SK-N-MC (cell line): ENCODE data around the gene ARHGEF10L.

Source experiments
- DNase-seq: peaks from one replicate; pipeline ENCODE4 v3.0.0-alpha.2; 2011; ENCODE audit warnings: low read depth, low spot score
- H3K27ac ChIP-seq: fragments of 200-600 bp; sonication (generic); 2 replicates; pipeline ENCODE4 v1.5.1; 2016; ENCODE audit warnings: mixed run types
- H3K36me3 ChIP-seq: fragments of 200-600 bp; sonication (generic); 2 replicates; pipeline ENCODE4 v1.6.1; 2017; ENCODE audit warnings: antibody characterized with exemption, low read length, mixed read lengths; ENCODE audit not compliant: insufficient read depth
- H3K4me3 ChIP-seq: fragments of 200-600 bp; sonication (generic); 2 replicates; pipeline ENCODE4 v1.5.1; 2016
- H3K9ac ChIP-seq: fragments of 200-600 bp; sonication (generic); 2 replicates; pipeline ENCODE4 v1.8.0; 2017; ENCODE audit warnings: mixed run types, mixed read lengths; ENCODE audit not compliant: insufficient read length
- H3K9me3 ChIP-seq: fragments of 200-600 bp; sonication (generic); 2 replicates; pipeline ENCODE4 v1.6.1; 2017; ENCODE audit warnings: low read depth, mild to moderate bottlenecking, antibody characterized with exemption, low read length, moderate library complexity, mixed read lengths
- EZH2 ChIP-seq: fragments of 200-600 bp; sonication (generic); IDR thresholded peaks from one replicate; pipeline ENCODE4 v1.6.1; 2017; ENCODE audit warnings: antibody characterized with exemption
- FOXP2 ChIP-seq: optimal IDR thresholded peaks from 2 replicates; pipeline ENCODE3; 2011; ENCODE audit warnings: mild to moderate bottlenecking, moderate library complexity; ENCODE audit not compliant: insufficient read depth; ENCODE audit errors: extremely low read length, control extremely low read depth
- POLR2AphosphoS5 ChIP-seq: IDR thresholded peaks from 2 replicates; pipeline ENCODE4 v1.6.1; 2012; ENCODE audit warnings: mild to moderate bottlenecking, low read depth, low read length, borderline replicate concordance

ARHGEF10L gene

DNA sequence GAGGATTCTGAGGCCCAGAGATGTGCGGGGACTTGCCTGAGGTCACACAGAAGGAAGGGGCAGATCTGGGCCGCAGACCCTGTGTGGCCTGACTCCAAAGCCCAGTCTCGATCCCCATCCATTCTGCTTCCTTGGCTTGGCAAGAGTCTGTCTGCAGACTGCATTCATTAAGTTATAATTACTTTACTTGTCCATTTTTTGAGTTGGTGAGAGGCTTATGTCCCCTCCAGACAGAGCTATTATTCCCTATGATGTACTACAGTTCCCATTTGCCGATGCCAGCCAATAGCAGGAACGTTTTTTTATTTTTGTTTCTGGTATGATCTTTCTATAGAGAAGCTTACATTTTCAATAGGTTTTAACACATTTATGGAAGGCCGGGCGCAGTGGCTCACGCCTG, 101.5 kb downstream of the ARHGEF10L start:
- no peaks in the 10 kb centered on the region for H3K36me3 ChIP-seq
- no peak overlapping the region for H3K27ac ChIP-seq
- H3K4me3 ChIP-seq = no peak overlapping the region
- H3K9me3 ChIP-seq = no peaks in the 10 kb centered on the region
- no peak for DNase-seq
- H3K9ac ChIP-seq = no peak overlapping the region
- TF ChIP-seq FOXP2 = no peak

DNA sequence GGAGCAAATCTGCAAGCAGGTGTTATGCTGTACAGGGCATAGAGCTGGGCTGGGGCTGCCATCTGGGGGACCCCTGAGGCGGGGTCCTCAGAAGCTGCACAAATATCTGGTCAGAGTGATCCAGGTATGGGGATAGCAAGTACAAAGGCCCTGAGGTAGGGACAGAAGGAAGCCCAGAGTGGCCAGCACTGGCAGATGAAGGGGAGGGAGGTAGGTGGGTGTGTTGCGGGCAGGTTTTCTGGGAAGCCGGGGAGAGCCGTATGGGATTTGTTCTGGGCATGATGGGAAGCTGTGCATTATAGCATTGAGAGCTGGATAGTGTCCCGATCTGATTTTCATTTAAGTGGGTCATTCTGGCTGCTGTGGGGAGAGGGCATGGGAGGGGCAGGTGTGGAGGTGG, 102.7 kb downstream of the ARHGEF10L start:
- no peak overlapping the region for H3K4me3 ChIP-seq
- no peak overlapping the region for H3K27ac ChIP-seq
- no peak for TF ChIP-seq POLR2AphosphoS5
- no peak for TF ChIP-seq FOXP2
- TF ChIP-seq EZH2 = no peak
- no peaks in the 10 kb centered on the region for H3K36me3 ChIP-seq
- DNase-seq = no peak
- no peak overlapping the region for H3K9ac ChIP-seq
- H3K9me3 ChIP-seq = no peaks in the 10 kb centered on the region

DNA sequence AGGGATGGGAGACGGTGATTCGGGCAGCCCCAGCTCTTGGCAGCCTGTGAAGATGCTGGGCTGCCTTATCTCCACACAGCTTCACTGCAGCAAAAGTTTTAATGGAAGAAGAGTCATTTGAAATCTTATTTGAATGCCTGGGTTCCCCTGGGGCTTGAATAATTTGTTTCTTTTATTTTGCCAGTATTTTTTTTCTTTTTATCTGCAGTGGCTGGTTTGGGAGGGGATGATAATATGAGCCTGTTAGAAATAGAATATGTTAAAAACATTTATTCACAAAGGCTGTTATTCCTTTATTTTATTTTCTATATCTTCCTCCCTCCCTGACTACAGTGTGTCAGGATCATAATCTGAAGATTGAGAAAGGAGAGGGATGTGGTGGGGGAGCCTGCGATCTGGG, 103.4 kb downstream of the ARHGEF10L start:
- Histone ChIP-seq H3K4me3 (no peak overlapping the region), H3K9ac (no peak overlapping the region), H3K36me3 (no peaks in the 10 kb centered on the region), H3K27ac (no peak overlapping the region), H3K9me3 (no peaks in the 10 kb centered on the region)
- DNase-seq = no peak
- TF ChIP-seq EZH2 (no peak), FOXP2 (no peak), POLR2AphosphoS5 (no peak)

DNA sequence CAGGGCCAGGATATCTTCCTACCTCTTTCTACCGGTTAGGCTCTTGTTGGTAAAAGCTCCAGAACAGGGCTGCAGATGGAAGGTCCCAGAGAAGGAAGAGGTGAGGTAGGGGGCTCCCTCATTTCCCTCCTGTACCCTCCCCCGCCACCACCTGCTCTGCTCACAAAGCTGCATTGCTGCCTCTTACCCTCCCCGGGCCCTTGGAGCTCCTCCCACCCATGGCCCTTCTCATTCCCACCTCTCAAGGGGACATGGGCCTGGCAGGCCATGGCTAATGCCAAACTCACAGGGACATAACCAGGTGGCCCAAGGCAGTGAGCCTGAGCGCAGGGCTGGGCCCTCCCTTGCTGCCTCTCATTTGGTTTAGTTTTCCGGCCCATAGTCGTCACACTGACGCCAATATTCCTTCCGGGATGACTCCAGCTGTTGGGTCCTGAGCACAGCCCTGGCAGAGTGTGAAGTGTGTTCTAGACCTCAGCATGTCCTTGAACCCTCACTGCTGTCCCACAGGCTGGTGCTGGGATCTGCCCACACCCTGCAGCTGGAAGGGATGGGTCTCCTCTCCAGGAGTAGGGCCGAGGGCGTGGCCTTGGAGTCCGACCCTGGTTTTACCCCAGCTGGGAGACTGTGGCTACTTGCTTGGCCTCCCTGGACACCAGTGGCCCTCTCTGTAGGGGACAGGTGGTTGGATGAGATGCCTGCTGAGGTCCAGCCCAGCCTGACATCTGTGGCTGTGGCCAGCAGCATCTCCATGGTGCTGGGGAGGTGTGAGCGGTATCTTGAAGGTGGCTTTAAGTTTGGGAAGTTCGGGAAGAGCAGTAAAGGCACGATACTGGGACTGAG, 104.6 kb downstream of the ARHGEF10L start:
- Histone ChIP-seq H3K9ac (no peak overlapping the region), H3K27ac (no peak overlapping the region), H3K9me3 (no peaks in the 10 kb centered on the region), H3K4me3 (no peak overlapping the region), H3K36me3 (no peaks in the 10 kb centered on the region)
- no peak for TF ChIP-seq FOXP2
- no peak for TF ChIP-seq EZH2
- TF ChIP-seq POLR2AphosphoS5 = no peak
- no peak for DNase-seq

DNA sequence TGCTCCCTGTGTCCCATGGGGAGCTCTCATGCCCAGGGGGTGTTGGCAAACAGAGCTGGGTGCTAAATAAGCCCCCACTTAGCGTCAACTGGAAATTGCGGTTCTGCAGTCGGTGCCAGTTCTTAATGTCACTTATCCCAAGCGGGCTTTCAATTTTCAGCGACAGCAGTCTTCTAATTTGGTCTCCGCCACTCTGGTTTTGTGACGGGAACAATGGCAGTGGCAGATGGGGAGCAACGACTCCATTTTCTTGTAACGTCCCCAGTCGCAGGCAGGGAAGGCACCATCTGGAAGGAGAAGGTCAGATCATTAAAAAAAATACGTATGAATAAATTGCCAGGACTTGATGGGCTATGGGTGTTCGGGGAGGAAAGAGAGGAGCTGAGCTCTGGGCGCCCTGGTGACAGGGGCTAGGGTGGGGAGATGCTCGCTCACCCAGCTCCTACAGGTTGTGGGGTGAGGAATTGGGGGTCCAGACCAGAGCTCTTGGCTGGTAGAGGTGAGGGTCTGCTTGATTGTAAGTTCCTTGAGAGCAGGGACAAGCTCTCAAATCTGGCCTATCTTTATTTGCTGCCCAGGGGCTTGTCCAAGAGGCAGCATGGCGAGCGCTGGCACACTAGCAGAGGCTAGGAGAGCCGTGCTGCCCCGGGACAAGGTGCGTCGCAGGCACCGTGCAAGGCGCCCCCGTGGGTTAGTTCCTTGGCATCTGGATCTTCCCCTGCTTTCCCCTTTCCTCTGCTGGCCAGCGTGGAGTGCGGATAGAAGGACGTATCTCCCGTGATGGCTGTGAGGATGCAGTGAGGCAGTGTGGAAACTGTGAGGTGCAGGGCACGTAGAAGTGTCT, 105.8 kb downstream of the ARHGEF10L start:
- no peak for TF ChIP-seq EZH2
- no peak for TF ChIP-seq FOXP2
- TF ChIP-seq POLR2AphosphoS5 = no peak
- no peak for DNase-seq

DNA sequence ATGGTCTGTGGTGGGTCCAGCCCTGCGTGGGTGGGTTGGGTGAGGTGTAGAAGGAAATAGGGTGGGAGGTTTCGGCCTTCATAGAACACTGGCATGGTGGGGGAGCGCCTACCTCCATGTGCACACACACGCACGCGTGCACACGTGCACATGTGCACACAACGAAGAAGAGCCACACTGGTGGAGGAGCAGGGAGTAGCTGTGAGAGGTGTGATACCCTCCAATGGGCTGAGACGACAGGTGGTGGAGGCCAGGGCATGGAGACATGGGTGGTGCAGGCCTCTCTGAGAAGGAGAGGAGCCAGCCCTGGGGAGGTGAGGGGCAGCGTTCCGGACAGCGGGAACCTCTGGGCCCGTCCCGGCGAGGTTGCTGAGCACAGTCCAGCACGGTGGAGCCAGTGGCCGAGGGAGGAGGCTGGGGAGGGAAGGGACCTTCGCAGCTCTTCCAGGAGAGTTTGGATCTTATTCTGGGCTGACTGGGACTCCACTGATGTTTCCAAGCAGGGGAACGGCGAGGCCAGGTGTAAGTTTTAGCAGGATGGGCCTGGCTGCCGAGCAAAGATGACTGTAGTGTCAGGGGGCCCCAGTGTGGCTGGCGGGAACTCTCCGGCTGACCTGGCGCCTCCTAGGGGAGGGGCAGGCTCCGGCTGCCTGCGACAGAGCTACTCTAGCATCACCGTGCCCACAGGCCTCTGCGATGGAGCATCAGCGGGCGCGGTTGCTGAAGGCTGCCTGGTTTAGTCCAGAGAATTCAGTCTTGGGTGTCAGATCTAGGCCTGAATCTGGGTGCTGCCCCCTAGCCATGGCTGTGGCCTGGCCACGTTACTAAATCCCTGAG, 107.2 kb downstream of the ARHGEF10L start:
- TF ChIP-seq POLR2AphosphoS5 (no peak), EZH2 (no peak), FOXP2 (no peak)
- H3K27ac ChIP-seq = no peak overlapping the region
- H3K36me3 ChIP-seq = no peaks in the 10 kb centered on the region
- H3K9me3 ChIP-seq = no peaks in the 10 kb centered on the region
- H3K4me3 ChIP-seq = no peak overlapping the region
- no peak overlapping the region for H3K9ac ChIP-seq
- no peak for DNase-seq

More for the DNA sequence above, 105.8 kb downstream of the ARHGEF10L start:
- Histone ChIP-seq H3K9ac (no peak overlapping the region), H3K36me3 (no peaks in the 10 kb centered on the region), H3K4me3 (no peak overlapping the region), H3K9me3 (no peaks in the 10 kb centered on the region), H3K27ac (no peak overlapping the region)

DNA sequence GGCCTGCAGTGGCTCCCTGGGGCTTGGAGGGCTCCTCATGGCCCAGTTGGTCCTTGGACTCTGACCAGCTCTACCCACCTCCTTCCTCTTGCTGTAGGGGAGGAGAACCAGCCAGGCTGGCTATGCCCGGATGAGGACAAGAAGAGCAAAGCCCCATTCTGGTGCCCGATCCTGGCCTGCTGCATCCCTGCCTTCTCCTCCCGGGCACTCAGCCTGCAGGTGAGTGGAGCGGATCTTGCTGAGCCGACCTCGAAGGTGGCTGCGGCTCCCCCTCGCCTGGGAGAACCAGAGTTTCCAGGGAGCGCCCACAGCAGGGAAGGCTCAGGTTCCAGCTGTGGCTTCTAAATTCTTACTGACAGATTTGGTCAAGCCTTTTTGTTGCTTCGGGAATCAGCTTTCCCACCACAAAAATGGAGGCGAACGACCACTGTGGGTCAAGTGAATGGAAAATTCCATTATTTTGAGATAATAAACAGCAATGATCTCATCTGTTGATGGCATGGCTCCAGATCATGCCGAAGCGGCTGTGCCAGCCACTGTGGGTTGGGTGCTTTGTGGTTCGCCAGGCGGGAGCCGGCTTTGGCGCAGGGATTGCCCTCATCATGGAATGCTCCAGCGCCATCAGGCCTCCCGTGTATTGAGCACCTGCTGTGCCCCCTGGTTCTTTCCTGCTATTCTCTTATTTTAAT, 109.1 kb downstream of the ARHGEF10L start:
- DNase-seq = no peak
- Histone ChIP-seq H3K36me3 (no peaks in the 10 kb centered on the region), H3K27ac (no peak overlapping the region), H3K4me3 (no peak overlapping the region), H3K9ac (no peak overlapping the region), H3K9me3 (no peaks in the 10 kb centered on the region)
- TF ChIP-seq EZH2 (no peak), POLR2AphosphoS5 (no peak), FOXP2 (no peak)
